ENCODE results near the gene CDCA3. TPM values are rescaled to one million over a fixed set of nuclear protein-coding genes. Genes with fewer than 3 reads are reported as not detected.

The CDCA3 gene
- total RNA-seq, 1 experiment from 2014 or later: 61.8 TPM

GRCh38 chr12:6860942-6861341, 9.9 kb upstream of the CDCA3 start:
- TF ChIP-seq ZNF671 (CRISPR knock-in tag; IDR thresholded peaks at IDR 0.05) (no peak), FOXK1 (CRISPR knock-in tag; IDR thresholded peaks at IDR 0.05) (no peak), ERG (CRISPR knock-in tag; IDR thresholded peaks at IDR 0.05) (no peak), ZBTB21 (CRISPR knock-in tag; IDR thresholded peaks at IDR 0.05; ENCODE audit: borderline replicate concordance) (no peak), HMGA2 (CRISPR knock-in tag; IDR thresholded peaks at IDR 0.05) (no peak), ZNF281 (CRISPR knock-in tag; IDR thresholded peaks at IDR 0.05) (no peak), ZNF317 (CRISPR knock-in tag; IDR thresholded peaks at IDR 0.05; ENCODE audit: borderline replicate concordance, low read depth) (no peak), ZNF512 (CRISPR knock-in tag; IDR thresholded peaks at IDR 0.05; ENCODE audit: borderline replicate concordance) (no peak), ZNF219 (CRISPR knock-in tag; IDR thresholded peaks at IDR 0.05; ENCODE audit: borderline replicate concordance) (no peak), GRHL2 (CRISPR knock-in tag; IDR thresholded peaks at IDR 0.05; ENCODE audit: insufficient replicate concordance, severe bottlenecking) (no peak), TEAD4 (CRISPR knock-in tag; IDR thresholded peaks at IDR 0.05) (no peak), ZSCAN18 (CRISPR knock-in tag; IDR thresholded peaks at IDR 0.05) (no peak)
- no peak for DNase-seq (ENCODE audit: low spot score)
- ChIA-PET CTCF (interaction anchor here (0.7 kb wide), 1 partner anchor 8 kb away, joined by 4 read pairs; no protein-coding TSS in a partner anchor), POLR2A (no interaction called here)
- Mint-ChIP-seq H3K9me3 (no peaks in the 10 kb centered on the region), H3K27ac (no peak overlapping the region), H3K4me1 (peaks cover 9% of the 10 kb centered on the region), H3K36me3 (peaks cover 78% of the 10 kb centered on the region), H3K27me3 (ENCODE audit: low read depth) (no peaks in the 10 kb centered on the region), H3K4me3 (no peak overlapping the region)
- no peak for ATAC-seq

GRCh38 chr12:6860116-6860515, 9.0 kb upstream of the CDCA3 start:
- H3K4me1 Mint-ChIP-seq: peaks cover 2% of the 10 kb centered on the region; the same call in 1 of the 2 replicates
- H3K9me3 Mint-ChIP-seq: no peaks in the 10 kb centered on the region
- no peaks in the 10 kb centered on the region for H3K27me3 Mint-ChIP-seq (ENCODE audit: low read depth)
- POLR2A ChIA-PET: no interaction called here
- no peak overlapping the region for H3K4me3 Mint-ChIP-seq
- H3K36me3 Mint-ChIP-seq: peaks cover 76% of the 10 kb centered on the region
- ATAC-seq (no peak), DNase-seq (ENCODE audit: low spot score) (no peak)
- no peak overlapping the region for H3K27ac Mint-ChIP-seq
- CTCF ChIA-PET: interaction anchor here (2.0 kb wide), 1 partner anchor 9 kb away, joined by 5 read pairs; no protein-coding TSS in a partner anchor
- TF ChIP-seq ZNF138 (CRISPR knock-in tag; conservative IDR thresholded peaks at IDR 0.05): no peak
- TF ChIP-seq IRF2 (CRISPR knock-in tag; IDR thresholded peaks at IDR 0.05; ENCODE audit: borderline replicate concordance, low read depth): no peak
- no peak for TF ChIP-seq ZNF512 (CRISPR knock-in tag; IDR thresholded peaks at IDR 0.05; ENCODE audit: borderline replicate concordance)
- no peak for TF ChIP-seq FOXP1 (CRISPR knock-in tag; IDR thresholded peaks at IDR 0.05; ENCODE audit: borderline replicate concordance)
- no peak for TF ChIP-seq USF2 (CRISPR knock-in tag; IDR thresholded peaks at IDR 0.05)
- no peak for TF ChIP-seq ZBTB21 (CRISPR knock-in tag; IDR thresholded peaks at IDR 0.05; ENCODE audit: borderline replicate concordance)
- no peak for TF ChIP-seq ZNF671 (CRISPR knock-in tag; IDR thresholded peaks at IDR 0.05)
- no peak for TF ChIP-seq E2F4 (CRISPR knock-in tag; IDR thresholded peaks at IDR 0.05; ENCODE audit: borderline replicate concordance, low read depth)
- TF ChIP-seq PREB (CRISPR knock-in tag; IDR thresholded peaks at IDR 0.05; ENCODE audit: borderline replicate concordance): no peak
- TF ChIP-seq E2F1 (CRISPR knock-in tag; IDR thresholded peaks at IDR 0.05): no peak
- no peak for TF ChIP-seq NFE2L1 (CRISPR knock-in tag; IDR thresholded peaks at IDR 0.05)
- TF ChIP-seq ETV6 (CRISPR knock-in tag; IDR thresholded peaks at IDR 0.05): no peak
